ENCODE data around the gene CHST11.

CHST11 gene

GRCh38 chr12:104751594-104751993 is 294.8 kb downstream of the CHST11 start:
- in situ Hi-C loops (cut with MboI; ENCODE audit: low sequenced_read_pairs, unreplicated experiment) = no loop called here
- TF ChIP-seq CTCF (IDR thresholded peaks at IDR 0.05; ENCODE audit: borderline replicate concordance, control extremely low read depth, extremely low read depth, insufficient read depth, missing control alignments) = no peak
- no peak for DNase-seq (ENCODE audit: low spot score)

- DNase-seq (ENCODE audit: low spot score) = no peak
- in situ Hi-C loops (cut with MboI; ENCODE audit: low sequenced_read_pairs, unreplicated experiment) = no loop called here
- no peak for TF ChIP-seq CTCF (IDR thresholded peaks at IDR 0.05; ENCODE audit: borderline replicate concordance, control extremely low read depth, extremely low read depth, insufficient read depth, missing control alignments)
Measured at GRCh38 chr12:104752016-104752415, 295.3 kb downstream of the CHST11 start.

GRCh38 chr12:104752881-104753280 is 296.1 kb downstream of the CHST11 start:
- no peak for DNase-seq (ENCODE audit: low spot score)
- TF ChIP-seq CTCF (IDR thresholded peaks at IDR 0.05; ENCODE audit: borderline replicate concordance, control extremely low read depth, extremely low read depth, insufficient read depth, missing control alignments) = no peak
- in situ Hi-C loops (cut with MboI; ENCODE audit: low sequenced_read_pairs, unreplicated experiment) = no loop called here

- TF ChIP-seq CTCF (IDR thresholded peaks at IDR 0.05; ENCODE audit: borderline replicate concordance, control extremely low read depth, extremely low read depth, insufficient read depth, missing control alignments) = no peak
- DNase-seq (ENCODE audit: low spot score) = no peak
- in situ Hi-C loops (cut with MboI; ENCODE audit: low sequenced_read_pairs, unreplicated experiment) = no loop called here
Measured at GRCh38 chr12:104756901-104757300, 300.2 kb downstream of the CHST11 start.

- in situ Hi-C loops (cut with MboI; ENCODE audit: low sequenced_read_pairs, unreplicated experiment) = no loop called here
- TF ChIP-seq CTCF (IDR thresholded peaks at IDR 0.05; ENCODE audit: borderline replicate concordance, control extremely low read depth, extremely low read depth, insufficient read depth, missing control alignments) = no peak
- DNase-seq (ENCODE audit: low spot score) = no peak
Measured at GRCh38 chr12:104758771-104759170, 302.0 kb downstream of the CHST11 start.

- TF ChIP-seq CTCF (IDR thresholded peaks at IDR 0.05; ENCODE audit: borderline replicate concordance, control extremely low read depth, extremely low read depth, insufficient read depth, missing control alignments) = no peak
- in situ Hi-C loops (cut with MboI; ENCODE audit: low sequenced_read_pairs, unreplicated experiment) = no loop called here
- peak; percentile 12 for DNase-seq (ENCODE audit: low spot score)
Measured at GRCh38 chr12:104761091-104761490, 304.3 kb downstream of the CHST11 start.

GRCh38 chr12:104761611-104762010 is 304.9 kb downstream of the CHST11 start:
- no peak for TF ChIP-seq CTCF (IDR thresholded peaks at IDR 0.05; ENCODE audit: borderline replicate concordance, control extremely low read depth, extremely low read depth, insufficient read depth, missing control alignments)

More at GRCh38 chr12:104761611-104762010, 304.9 kb downstream of the CHST11 start:
- DNase-seq (ENCODE audit: low spot score) = no peak
- in situ Hi-C loops (cut with MboI; ENCODE audit: low sequenced_read_pairs, unreplicated experiment) = no loop called here
